ENCODE results near the gene PLEKHG4B.
"Not testable (repeated sequence)": the region's sequence is repeated elsewhere in the genome, so short reads cannot be mapped to it uniquely, and the experiment has no call there.

Gene PLEKHG4B

DNA sequence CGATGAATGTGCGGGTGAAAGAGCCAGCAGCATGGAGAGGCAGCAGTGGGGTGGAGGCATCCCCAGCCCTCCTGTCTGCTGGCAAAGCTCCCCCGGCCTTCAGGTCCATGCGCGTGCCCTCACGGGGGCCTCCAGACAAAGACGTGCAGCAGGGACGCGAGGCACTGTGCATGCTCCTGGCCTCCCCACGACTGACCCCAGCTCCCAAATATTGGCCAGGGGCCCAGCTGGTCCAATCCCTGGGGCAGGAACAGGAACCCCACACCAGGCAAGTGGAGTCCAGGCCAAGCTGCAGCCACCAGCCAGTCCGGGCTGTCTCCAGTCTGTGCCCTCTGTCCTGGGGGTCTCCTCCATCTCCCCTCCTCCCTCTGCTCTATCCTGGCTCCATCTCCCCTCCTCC, 65.8 kb downstream of the PLEKHG4B start:
- no peak for DNase-seq

DNA sequence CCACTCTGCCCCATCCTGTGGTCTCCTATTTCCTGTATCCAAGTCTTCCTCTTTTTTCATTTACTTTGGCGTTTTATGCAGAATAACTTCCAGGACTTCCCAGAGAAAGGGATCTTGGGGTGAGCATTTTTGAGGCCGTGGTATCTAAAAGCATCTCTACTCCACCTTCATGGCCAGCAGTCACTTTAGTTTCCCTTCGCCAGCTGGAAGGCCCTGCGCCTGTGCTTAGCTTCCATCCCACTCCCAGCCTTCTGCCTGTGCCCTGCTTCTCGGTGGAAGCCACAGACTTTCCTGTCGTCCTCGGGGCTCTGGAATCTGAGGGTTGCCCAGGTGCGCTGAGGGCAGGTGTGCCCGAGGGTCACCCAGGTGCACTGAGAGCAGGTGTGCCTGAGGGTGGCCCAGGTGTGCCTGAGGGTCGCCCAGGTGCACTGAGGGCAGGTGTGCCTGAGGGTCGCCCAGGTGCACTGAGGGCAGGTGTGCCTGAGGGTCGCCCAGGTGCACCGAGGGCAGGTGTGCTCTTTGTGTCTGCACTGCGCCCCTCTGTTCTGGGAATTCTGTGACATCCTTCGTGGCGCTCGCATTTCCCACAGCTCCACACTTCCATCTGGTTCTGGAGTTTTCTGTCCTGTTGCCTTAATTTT, 67.0 kb downstream of the PLEKHG4B start:
- DNase-seq: no peak

DNA sequence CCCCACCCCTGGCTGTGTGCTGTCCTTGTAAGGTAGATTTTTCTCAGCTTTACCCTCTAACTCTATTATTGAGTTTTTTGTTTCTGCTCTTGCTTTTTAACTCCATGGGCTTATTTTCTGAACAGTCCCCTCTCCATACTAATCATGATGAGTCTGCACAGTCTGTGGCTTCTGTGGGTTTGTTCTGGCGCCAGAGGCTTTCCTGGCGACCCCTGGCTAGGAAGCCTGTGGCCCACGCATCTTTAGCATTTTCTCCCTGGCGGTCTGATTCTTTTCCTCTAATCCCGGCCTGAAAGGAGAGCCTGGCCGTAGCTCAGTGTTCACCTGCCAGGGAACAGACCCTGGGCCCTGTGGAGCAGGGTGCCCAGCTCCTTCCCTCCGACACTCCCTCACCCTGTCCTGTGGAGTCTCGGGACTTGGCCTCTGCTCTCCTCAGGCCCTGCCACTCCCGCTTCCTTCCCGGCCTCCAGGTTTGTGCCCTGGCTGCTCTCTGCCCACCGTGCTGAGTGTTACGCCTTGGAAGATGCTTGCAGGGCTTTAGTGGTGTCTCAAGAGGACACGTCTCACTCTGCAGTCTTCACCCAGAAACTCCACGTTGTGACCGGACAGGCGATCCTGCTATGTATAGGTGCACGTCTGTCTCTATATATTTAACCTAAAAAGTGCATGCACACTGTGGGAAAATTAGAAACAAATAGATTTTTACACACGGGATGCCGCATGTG, 67.6 kb downstream of the PLEKHG4B start:
- no peak for DNase-seq

DNA sequence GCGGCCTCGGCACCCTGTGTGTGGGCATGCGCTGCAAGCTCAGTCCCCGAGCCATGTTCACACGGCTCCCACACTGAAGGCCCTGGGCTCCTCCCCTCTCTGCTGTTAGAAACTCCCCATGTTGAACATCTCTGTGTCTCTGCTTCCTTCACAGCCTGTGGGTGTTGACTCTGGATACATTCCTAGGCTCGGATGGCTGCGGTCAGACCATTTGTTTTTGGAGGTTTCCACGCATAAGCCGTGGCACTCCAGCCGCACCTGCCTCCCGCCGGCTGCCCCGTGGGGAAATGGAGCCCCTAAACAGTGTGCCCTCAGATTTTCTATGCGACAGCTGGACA, 68.2 kb downstream of the PLEKHG4B start:
- DNase-seq: no peak

DNA sequence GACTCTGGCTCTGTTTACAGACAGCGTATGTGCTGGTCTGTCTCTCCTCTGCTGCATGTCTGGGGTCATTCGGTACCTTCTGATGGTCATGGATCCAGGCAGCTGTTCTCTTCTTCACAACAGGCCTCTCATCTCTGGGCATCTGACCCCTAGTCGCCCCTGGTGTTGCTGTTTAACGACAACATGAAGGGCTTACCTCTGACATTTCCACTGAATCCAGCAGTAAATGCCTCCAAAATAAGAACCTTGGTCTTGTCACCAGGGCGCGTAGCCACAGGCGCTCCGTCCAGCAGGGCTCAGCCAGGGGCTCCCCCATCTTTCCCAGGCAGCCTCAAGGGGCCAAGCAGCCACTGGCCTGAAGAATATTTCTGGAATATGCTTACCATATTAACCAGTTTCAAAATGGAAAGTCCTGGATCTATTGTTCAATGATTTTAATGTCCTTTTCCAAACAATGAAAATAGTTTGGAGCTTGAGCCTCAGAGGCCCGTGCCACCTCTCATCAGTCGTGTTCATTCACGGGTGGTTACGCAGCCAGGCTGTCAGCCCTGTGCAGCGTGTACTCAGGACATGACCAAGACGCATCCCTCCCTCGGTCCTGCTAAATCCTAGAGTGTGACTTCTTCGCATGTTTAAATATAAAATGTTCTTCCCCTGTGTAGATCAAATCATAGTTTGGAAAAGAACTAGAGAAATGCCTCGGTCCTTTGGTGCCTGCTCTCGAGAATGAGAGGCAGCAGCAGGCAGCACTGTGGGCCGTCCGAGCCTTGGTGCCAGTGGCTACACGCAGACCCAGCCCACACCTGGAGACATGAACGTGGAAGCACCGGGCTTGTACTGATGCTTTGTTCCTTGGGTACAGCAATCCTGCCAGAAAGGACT, 69.2 kb downstream of the PLEKHG4B start:
- DNase-seq: no peak

DNA sequence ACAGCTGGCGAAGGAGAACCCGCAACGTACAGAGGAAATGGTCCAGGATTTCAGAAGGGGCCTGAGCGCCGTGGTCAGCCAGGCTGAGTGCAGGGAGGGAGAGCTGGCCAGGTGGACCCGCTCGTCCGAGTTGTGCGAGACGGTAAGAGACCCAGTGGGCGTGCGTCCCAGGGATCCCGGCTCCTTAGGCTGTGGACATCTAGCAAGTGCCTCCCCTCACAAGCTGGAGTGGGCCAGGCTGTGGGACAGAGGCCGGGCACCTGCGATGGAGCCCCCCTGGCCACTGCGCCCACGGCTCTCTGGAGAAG, 69.8 kb downstream of the PLEKHG4B start:
- DNase-seq: no peak

DNA sequence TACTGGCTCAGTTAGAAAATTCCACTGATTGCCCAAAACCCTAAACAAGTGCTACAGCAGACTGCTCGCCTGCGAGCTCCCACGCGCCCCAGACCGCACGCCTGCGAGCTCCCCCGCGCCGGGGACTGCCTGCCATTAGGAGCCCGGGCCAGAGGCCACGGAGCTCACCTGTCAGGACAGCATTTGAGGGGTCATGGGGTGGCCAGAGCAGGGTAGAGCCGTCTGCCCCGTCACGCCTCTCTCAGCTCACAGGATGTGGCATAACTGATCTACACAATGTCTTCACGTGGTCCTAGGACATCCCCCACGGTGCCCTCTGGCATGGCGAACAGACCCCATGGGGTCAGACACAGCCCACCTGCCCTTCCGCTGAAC, 70.2 kb downstream of the PLEKHG4B start:
- no peak for DNase-seq

DNA sequence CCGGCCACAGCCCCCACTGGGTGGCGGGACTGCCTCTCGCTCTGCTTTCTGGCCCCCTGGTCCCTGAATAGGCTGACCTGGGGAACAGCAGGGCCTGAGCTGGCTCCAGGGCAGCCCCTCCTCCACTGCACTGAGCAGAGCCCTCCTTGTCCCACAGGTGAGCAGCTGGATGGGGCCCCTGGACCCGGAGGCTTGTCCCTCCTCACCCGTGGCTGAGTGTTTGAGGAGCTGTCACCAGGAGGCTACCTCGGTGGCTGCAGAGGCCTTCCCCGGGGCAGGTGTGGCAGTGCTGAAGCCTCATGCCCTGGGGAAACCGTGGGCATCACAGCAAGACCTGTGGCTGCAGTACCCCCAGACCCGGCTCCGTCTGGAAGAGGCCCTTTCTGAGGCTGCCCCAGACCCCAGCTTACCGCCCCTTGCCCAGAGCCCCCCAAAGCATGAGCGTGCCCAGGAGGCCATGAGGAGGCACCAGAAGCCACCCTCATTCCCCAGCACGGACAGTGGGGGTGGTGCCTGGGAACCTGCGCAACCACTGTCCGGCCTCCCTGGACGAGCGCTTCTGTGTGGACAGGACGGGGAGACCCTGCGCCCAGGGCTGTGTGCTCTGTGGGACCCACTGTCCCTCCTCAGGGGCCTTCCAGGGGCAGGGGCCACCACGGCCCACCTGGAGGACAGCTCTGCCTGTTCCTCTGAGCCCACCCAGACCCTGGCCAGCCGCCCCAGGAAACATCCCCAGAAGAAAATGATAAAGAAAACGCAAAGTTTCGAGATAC, 70.8 kb downstream of the PLEKHG4B start:
- no peak for DNase-seq

DNA sequence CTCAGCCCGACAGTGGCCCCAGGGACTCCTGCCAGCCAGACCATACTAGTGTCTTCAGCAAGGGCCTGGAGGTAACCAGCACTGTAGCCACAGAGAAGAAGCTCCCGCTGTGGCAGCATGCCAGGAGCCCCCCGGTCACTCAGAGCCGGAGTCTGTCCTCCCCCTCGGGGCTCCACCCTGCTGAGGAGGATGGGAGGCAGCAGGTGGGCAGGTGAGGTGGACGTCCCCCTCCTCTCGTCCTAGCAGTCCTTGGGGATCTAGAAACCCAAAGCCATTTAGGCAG, 71.3 kb downstream of the PLEKHG4B start:
- DNase-seq: no peak

DNA sequence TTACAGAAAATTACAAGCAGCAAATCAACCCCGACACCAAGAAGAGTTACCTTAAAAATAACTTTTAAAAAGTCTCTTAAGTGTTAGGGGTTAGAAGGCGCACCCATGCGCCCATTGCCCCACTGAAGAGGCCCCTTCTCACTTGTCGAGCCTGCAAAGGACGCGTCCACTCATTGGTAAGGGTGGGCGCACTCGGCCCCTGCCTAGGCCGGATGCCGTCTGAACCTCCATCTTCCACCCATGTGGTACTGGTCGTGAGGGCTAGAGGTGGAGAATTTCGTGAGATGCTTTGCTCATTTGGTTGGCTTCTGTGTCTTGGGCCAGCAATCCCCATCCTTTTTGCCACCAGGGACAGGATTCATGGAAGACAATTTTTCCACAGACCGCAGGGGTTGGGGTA, 71.9 kb downstream of the PLEKHG4B start:
- no peak for DNase-seq

DNA sequence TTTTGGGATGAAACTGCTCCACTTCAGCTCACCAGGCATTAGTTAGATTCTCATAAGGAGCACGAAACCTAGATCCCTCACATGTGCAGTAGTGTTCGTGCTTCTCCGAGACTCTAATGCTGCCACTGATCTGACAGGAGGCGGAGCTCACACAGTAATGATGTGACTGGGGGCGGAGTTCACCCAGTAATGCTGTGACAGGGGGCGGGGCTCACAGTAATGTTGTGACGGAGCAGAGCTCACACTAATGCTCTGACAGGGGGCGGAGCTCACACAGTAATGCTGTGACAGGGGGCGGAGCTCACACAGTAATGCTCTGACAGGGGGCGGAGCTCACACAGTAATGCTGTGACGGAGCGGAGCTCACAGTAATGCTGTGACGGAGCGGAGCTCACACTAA, 72.3 kb downstream of the PLEKHG4B start:
- no peak for DNase-seq

DNA sequence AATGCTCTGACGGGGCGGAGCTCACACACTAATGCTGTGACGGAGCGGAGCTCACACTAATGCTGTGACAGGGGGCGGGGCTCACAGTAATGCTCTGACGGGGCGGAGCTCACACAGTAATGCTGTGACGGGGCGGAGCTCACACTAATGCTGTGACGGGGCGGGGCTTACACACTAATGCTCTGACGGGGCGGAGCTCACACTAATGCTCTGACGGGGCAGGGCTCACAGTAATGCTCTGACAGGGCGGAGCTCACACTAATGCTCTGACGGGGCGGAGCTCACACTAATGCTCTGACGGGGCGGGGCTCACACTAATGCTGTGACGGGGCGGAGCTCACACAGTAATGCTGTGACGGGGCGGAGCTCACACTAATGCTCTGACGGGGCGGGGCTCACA, 72.8 kb downstream of the PLEKHG4B start:
- DNase-seq: not testable (repeated sequence)

DNA sequence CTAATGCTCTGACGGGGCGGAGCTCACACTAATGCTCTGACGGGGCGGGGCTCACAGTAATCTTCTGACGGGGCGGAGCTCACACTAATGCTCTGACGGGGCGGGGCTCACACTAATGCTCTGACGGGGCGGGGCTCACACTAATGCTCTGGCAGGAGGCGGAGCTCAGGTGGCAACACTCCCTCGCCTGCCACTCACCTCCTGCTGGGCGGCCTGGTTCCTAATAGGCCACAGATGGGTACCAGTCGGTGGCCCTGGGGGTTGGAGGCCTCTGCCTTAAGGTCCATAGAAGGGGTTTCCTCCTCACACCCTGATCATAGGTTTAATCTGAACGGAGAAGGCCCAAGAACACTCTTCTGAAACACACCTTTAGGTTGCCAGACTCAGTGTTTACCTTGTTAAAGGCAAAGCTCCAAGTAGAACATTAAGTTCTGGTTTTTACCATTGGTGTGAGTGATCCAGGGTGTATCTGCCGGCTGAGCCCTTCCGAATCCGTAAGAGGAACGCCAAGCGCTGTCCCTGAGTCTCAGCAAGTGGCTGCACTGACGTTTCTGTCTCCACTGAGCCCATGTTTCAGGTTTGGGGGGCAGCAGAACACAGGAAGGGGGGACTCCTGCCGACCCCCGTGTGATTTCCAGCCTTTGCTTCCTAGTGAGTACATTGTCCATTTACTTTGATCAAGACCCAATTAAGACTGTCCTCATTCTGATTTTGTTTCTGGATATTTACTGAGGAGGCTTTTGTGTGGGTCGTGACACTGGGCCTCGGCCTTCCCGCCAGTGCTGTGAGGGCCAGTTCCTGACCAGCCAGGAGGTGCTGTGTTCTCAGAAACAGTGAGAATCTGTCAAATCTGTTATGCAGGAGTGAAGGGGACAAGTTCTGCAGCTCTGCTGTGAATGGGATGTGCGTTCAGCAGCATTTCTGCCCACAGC, 74.7 kb downstream of the PLEKHG4B start:
- DNase-seq: no peak

DNA sequence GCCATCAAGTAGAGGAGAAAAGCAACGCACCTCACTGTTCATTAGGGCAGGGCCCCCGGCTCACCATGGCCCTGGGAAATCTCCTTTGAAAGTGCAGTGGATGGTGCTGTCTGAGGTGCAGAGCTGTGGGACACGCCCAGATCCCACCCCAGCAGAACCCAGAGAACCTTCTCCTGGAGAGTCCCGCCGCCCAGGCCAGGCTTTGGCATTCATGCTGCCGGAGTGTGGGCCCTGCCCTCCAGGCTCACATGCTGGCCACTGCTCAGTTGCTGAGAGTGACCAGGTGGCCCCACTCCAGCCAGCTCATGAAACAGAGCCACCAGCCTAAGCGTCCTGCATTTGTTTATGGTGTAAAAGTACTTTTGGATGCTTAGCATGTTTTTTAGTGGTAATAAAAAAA, 75.5 kb downstream of the PLEKHG4B start:
- no peak for DNase-seq

DNA sequence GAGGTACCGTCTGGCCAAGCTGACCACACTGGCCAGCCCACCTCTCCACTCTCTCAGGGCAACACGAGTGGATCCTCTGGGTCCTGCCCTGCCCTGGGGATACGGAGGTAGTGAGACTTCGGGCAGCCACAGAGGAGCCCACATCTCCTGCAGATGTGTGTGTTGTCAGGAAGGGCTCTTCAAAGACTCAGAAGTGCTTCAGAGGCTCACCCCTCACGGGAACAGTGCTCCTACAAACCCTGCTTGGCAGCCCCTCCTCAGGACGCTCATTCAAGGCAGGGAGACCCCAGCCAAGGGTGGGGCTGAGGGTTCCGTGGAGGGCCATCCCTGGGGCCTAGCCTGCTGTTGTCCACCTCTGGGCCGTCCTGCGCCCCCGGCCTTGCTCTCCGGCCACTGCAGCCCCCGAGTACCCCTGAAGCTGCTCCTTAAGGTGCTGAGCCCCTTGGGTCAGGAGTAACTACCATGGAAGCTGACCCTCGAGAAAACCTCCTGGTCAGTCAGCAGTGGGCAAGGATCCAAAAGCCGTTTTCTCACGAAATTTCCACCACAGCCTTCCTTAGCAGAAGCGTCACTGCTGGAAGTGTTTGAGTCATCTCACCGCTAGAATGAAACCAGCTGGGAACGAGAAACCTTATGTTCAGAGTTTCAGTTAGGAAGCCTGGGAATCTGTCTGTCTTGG, 76.2 kb downstream of the PLEKHG4B start:
- no peak for DNase-seq

DNA sequence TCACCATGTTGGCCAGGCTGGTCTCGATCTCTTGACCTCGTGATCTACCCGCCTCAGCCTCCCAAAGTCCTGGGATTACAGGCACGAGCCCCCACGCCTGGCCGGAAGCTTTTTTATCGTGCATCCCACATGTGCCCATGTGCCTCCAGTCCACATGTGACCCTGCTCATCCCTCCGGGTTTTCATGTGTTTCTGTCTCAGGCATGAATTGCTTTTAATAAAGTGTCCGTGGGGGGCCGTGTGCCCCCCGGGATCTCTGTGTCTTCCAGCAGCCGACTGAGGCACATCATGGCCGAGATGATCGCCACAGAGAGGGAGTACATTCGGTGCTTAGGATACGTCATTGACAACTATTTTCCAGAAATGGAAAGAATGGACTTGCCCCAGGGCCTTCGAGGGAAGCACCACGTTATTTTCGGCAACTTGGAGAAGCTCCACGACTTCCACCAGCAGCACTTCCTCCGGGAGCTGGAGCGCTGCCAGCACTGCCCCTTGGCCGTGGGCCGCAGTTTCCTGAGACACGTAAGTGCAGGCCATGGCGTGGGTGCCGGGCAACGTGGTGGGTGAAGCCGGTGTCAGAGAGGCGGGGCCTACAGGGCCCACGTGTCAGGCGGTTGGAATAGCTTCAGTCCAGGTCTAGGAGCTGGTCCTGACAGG, 77.2 kb downstream of the PLEKHG4B start:
- DNase-seq: no peak

DNA sequence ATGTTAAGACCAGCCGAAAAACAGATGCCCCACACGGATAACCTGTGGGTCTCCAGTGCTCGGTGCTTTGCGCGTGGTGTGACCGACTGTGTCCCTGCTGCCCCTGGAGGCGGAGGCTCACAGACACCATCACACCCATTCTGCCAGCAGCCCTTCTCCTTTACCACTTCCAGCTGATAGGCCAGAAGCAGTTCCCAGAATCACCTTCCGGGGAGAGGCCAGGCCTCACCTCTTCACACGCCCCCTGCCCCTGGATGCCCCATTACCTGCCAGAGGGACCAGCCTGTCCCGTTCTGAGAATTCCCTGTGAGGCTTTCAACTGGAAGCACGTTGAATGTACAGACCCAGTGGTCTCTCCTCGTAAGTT, 77.7 kb downstream of the PLEKHG4B start:
- DNase-seq: no peak

DNA sequence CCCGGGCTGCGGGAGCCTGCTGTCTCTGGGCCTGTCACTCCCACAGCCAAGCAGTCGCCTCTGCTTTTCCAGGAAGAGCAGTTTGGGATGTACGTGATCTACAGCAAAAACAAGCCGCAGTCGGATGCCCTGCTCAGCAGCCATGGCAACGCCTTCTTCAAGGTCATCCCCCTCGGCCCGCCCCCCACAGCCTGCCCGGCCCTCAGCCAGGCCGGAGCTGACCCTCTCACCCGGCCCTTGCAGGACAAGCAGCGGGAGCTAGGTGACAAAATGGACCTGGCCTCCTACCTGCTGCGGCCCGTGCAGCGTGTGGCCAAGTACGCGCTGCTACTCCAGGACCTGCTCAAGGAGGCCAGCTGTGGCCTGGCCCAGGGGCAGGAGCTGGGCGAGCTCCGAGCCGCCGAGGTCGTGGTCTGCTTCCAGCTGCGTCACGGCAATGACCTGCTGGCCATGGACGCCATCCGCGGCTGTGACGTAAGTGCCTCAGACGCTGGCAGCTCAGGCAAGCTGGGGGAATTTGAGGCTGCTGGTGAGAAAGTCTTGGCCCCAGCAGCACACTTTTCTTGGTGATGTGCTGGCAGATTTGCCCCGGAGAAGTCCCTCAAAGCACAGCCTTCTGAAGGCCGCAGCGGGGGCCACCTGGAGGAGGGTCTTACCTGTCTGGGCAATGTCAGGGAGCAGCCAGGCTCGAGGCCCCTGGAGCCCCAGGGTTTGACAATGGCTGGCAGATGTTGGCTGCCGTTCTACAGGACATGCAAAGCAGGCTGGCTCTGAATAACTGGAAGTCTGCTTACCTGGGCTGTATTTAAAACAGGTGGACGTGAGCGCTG, 79.2 kb downstream of the PLEKHG4B start:
- no peak for DNase-seq

DNA sequence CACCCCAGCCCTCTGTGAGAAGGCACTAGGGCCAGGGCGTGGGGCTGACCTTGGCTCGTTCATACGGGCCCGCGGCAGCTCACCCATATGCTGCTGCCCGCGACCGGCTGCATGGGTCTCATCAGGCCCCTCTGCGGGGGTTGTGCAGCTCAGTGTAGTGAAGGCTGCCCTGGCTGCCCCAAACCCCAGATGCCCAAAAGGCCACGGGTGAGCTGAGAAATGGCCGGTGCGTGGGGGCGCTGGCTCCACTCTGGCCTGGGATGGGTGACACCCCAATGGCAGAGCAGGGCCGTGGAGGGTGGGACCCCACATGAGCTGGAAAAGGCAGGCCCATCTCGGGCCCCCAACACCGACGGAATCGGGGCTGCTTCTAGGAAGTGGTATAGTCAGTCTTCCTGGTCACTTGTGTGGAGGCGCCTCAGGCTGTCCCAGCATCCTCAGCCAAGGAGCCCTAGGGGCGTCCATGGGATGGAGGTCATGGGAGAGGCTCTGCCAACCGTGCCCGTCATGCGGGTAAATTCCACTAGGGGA, 79.9 kb downstream of the PLEKHG4B start:
- no peak for DNase-seq

DNA sequence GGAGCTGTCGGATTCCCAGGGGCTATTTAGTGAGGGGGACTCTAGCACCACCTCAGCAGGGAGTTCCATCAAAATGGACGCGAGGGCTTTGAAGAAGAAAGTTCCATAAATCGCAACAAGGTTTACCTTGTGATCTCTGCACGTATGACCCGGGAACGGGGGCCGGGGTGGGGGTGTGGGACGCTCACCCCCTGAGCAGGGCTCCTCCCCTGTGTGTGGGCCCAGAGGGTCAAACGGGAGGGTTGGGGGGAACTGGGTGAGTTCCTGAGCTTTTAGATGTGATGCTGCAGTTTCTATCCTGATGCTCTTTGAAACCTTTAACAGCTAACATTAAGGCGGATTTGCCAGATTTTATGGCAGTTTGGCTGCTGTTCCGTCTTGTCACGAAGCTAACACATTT, 80.5 kb downstream of the PLEKHG4B start:
- DNase-seq: no peak

All from stimulated activated CD4-positive, alpha-beta T cell treated with anti-CD3 and anti-CD28 coated beads, Interleukin-1b, Interleukin-23, amount 100 ng/mL, for 48 hours (primary cell).